HG03039 (cell line): ENCODE results near the gene G3BP2.

Experiments used
- ATAC-seq: cut with Tn5 transposase; IDR thresholded peaks from one replicate; pipeline ENCODE4 v1.9.1; 2021; ENCODE audit warnings: mild to moderate bottlenecking, moderate library complexity; ENCODE audit not compliant: unreplicated experiment

G3BP2 gene

GRCh38 chr4:75643651-75644050, 29.6 kb downstream of the G3BP2 start:
- no peak for ATAC-seq

GRCh38 chr4:75639124-75639695, 34.0 kb downstream of the G3BP2 start:
- no peak for ATAC-seq

- ATAC-seq = no peak
These were observed 35.4 kb downstream of the G3BP2 start for GRCh38 chr4:75637827-75638226.

- ATAC-seq = no peak
These were observed 36.0 kb downstream of the G3BP2 start for GRCh38 chr4:75637176-75637575.

GRCh38 chr4:75634951-75635350, 38.3 kb downstream of the G3BP2 start:
- ATAC-seq = no peak

GRCh38 chr4:75634281-75634680, 38.9 kb downstream of the G3BP2 start:
- ATAC-seq = no peak

- ATAC-seq = no peak
These were observed 39.4 kb downstream of the G3BP2 start for GRCh38 chr4:75633846-75634245.

- ATAC-seq = no peak
These were observed 42.3 kb downstream of the G3BP2 start for GRCh38 chr4:75630937-75631329.

- peak; percentile 100 for ATAC-seq
These were observed 42.9 kb downstream of the G3BP2 start, which contains the start of gene CDKL2 for GRCh38 chr4:75630174-75630936. TSS of gene CDKL2 (minus strand) at chr4:75630528. CDS start at chr4:75625988, 4,540 bp downstream.

GRCh38 chr4:75629239-75629638, 44.0 kb downstream of the G3BP2 start:
- no peak for ATAC-seq

- ATAC-seq = no peak
These were observed 50.2 kb downstream of the G3BP2 start for GRCh38 chr4:75623026-75623425.

- no peak for ATAC-seq
These were observed 51.5 kb downstream of the G3BP2 start for GRCh38 chr4:75621715-75622114.

GRCh38 chr4:75612306-75612705, 60.9 kb downstream of the G3BP2 start:
- no peak for ATAC-seq

- no peak for ATAC-seq
These were observed 67.3 kb downstream of the G3BP2 start for GRCh38 chr4:75605928-75606327.

- ATAC-seq = no peak
These were observed 73.6 kb downstream of the G3BP2 start for GRCh38 chr4:75599647-75600046.

- no peak for ATAC-seq
These were observed 74.8 kb downstream of the G3BP2 start for GRCh38 chr4:75598390-75598789.

GRCh38 chr4:75596061-75596460, 77.2 kb downstream of the G3BP2 start:
- no peak for ATAC-seq

GRCh38 chr4:75593393-75593792, 79.8 kb downstream of the G3BP2 start:
- ATAC-seq = no peak
